Measurements from ENCODE around the gene DENND6A.
A peak's percentile ranks its signal among the peaks of the same experiment; 100 is the strongest.
"Not testable (repeated sequence)": the region's sequence is repeated elsewhere in the genome, so short reads cannot be mapped to it uniquely, and the experiment has no call there.

Gene DENND6A

GRCh38 chr3:57634259-57634658 lies 58.6 kb downstream of the DENND6A start:
- not testable (repeated sequence) for DNase-seq (ENCODE audit: low read depth)

GRCh38 chr3:57627976-57628375 lies 64.9 kb downstream of the DENND6A start:
- no peak for DNase-seq (ENCODE audit: low read depth)

GRCh38 chr3:57624801-57625200 lies 68.1 kb downstream of the DENND6A start:
- no peak for DNase-seq (ENCODE audit: low read depth)

GRCh38 chr3:57622362-57622761 lies 70.5 kb downstream of the DENND6A start:
- no peak for DNase-seq (ENCODE audit: low read depth)

GRCh38 chr3:57617739-57618138 lies 75.1 kb downstream of the DENND6A start:
- no peak for DNase-seq (ENCODE audit: low read depth)

- no peak for DNase-seq (ENCODE audit: low read depth)
These were observed 76.6 kb downstream of the DENND6A start for GRCh38 chr3:57616233-57616632.

GRCh38 chr3:57611870-57612269 lies 81.0 kb downstream of the DENND6A start:
- not testable (repeated sequence) for DNase-seq (ENCODE audit: low read depth)

GRCh38 chr3:57605683-57606082 lies 87.2 kb downstream of the DENND6A start:
- DNase-seq (ENCODE audit: low read depth), result no peak

- DNase-seq (ENCODE audit: low read depth), result no peak
These were observed 87.9 kb downstream of the DENND6A start for GRCh38 chr3:57604971-57605370.

GRCh38 chr3:57600195-57600594 lies 92.7 kb downstream of the DENND6A start:
- DNase-seq (ENCODE audit: low read depth), result no peak

- no peak for DNase-seq (ENCODE audit: low read depth)
These were observed 94.0 kb downstream of the DENND6A start for GRCh38 chr3:57598765-57599360.

- DNase-seq (ENCODE audit: low read depth), result peak; percentile 99
These were observed 95.6 kb downstream of the DENND6A start, which contains the start of gene ARF4 for GRCh38 chr3:57597127-57597923. Gene ARF4 (minus strand): TSS chr3:57597344. CDS start chr3:57597140, 204 bp downstream.

- DNase-seq (ENCODE audit: low read depth), result peak; percentile 29
These were observed 96.3 kb downstream of the DENND6A start for GRCh38 chr3:57596495-57597126.

- DNase-seq (ENCODE audit: low read depth), result no peak
These were observed 98.3 kb downstream of the DENND6A start for GRCh38 chr3:57594576-57594975.

GRCh38 chr3:57594144-57594543 lies 98.7 kb downstream of the DENND6A start:
- no peak for DNase-seq (ENCODE audit: low read depth)

GRCh38 chr3:57592306-57592705 lies 100.6 kb downstream of the DENND6A start:
- DNase-seq (ENCODE audit: low read depth), result no peak

GRCh38 chr3:57587905-57588304 lies 105.0 kb downstream of the DENND6A start:
- DNase-seq (ENCODE audit: low read depth), result no peak

GRCh38 chr3:57586778-57587177 lies 106.1 kb downstream of the DENND6A start:
- no peak for DNase-seq (ENCODE audit: low read depth)

GRCh38 chr3:57583544-57583943 lies 109.3 kb downstream of the DENND6A start:
- no peak for DNase-seq (ENCODE audit: low read depth)

- no peak for DNase-seq (ENCODE audit: low read depth)
These were observed 110.3 kb downstream of the DENND6A start for GRCh38 chr3:57582474-57583168.

GRCh38 chr3:57577801-57578200 lies 115.1 kb downstream of the DENND6A start:
- no peak for DNase-seq (ENCODE audit: low read depth)

- DNase-seq (ENCODE audit: low read depth), result no peak
These were observed 116.8 kb downstream of the DENND6A start for GRCh38 chr3:57575966-57576626.

All from stimulated activated CD8-positive, alpha-beta memory T cell treated with anti-CD3 and anti-CD28 coated beads, Interleukin-15, amount 100 ng/mL, for 24 hours (primary cell).